Right atrium auricular region (tissue), 2 donors: ENCODE data around the gene TMTC4. TPM values are rescaled to one million over a fixed set of nuclear protein-coding genes. Genes with fewer than 3 reads are reported as not detected.

ENCODE experiments used
- DNase-seq: peaks from one replicate; pipeline ENCODE4 v3.0.0-alpha.2; 2019; ENCODE audit warnings: low spot score
- H3K27ac ChIP-seq, 2 donors: fragments of 200-600 bp; sonication (generic); 1 replicate in 1 of 2; 2 replicates in 1 of 2; pipeline ENCODE4 v1.5.1; 2016 to 2019
- H3K27me3 ChIP-seq, 2 donors: fragments of 200-600 bp; sonication (generic); one replicate each; pipeline versions ENCODE4 v1.5.1 to v1.6.0; 2017 to 2019
- H3K36me3 ChIP-seq: fragments of 200-600 bp; sonication (generic); one replicate; pipeline ENCODE4 v1.5.1; 2016
- H3K4me1 ChIP-seq, 2 donors: fragments of 200-600 bp; sonication (generic); one replicate each; pipeline versions ENCODE4 v1.5.1 to v1.6.0; 2017 to 2019
- H3K4me3 ChIP-seq, 2 donors: fragments of 200-600 bp; sonication (generic); 1 replicate in 1 of 2; 2 replicates in 1 of 2; pipeline ENCODE4 v1.5.1; 2017 to 2019; ENCODE audit warnings: mild to moderate bottlenecking in 1 of 2, moderate library complexity in 1 of 2
- H3K9me3 ChIP-seq, 2 donors: fragments of 200-600 bp; sonication (generic); one replicate each; pipeline ENCODE4 v1.5.1; 2019
- total RNA-seq, 2 donors: library from RNA; depleted of rRNA; stranded (reverse); fragments of >200 nt; gene quantifications; one replicate each; pipeline ENCODE4 v1.1.0, GENCODE V29; 2016
- TF ChIP-seq, protein P1 (sequence below), 2 donors: fragments of 200-600 bp; sonication (generic); IDR thresholded peaks; one replicate each; pipeline ENCODE4 v1.5.1; 2019; ENCODE audit warnings: antibody characterized with exemption in 2 of 2

The TMTC4 gene
- total RNA-seq, 2 donors from 2014 or later: 3.5 to 7.6 TPM

GRCh38 chr13:100675661-100676129, 1.1 kb upstream of the TMTC4 start:
- TF ChIP-seq, protein P1, sequence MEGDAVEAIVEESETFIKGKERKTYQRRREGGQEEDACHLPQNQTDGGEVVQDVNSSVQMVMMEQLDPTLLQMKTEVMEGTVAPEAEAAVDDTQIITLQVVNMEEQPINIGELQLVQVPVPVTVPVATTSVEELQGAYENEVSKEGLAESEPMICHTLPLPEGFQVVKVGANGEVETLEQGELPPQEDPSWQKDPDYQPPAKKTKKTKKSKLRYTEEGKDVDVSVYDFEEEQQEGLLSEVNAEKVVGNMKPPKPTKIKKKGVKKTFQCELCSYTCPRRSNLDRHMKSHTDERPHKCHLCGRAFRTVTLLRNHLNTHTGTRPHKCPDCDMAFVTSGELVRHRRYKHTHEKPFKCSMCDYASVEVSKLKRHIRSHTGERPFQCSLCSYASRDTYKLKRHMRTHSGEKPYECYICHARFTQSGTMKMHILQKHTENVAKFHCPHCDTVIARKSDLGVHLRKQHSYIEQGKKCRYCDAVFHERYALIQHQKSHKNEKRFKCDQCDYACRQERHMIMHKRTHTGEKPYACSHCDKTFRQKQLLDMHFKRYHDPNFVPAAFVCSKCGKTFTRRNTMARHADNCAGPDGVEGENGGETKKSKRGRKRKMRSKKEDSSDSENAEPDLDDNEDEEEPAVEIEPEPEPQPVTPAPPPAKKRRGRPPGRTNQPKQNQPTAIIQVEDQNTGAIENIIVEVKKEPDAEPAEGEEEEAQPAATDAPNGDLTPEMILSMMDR (IDR thresholded peaks at IDR 0.05): no peak
- Histone ChIP-seq H3K36me3 (no peaks in the 10 kb centered on the region), H3K4me3 (peak overlapping the region; percentile 67 to 84), H3K9me3 (no peaks in the 10 kb centered on the region), H3K27me3 (no peaks in the 10 kb centered on the region), H3K27ac (no peak overlapping the region), H3K4me1 (peaks cover 0 to 14% of the 10 kb centered on the region in 2 donors)
- DNase-seq: no peak

GRCh38 chr13:100674872-100675660, 471 bp upstream of the TMTC4 start:
- TF ChIP-seq, protein P1 (IDR thresholded peaks at IDR 0.05): peak in 1 of 2 donors; percentile 43
- Histone ChIP-seq H3K36me3 (no peaks in the 10 kb centered on the region), H3K27me3 (no peaks in the 10 kb centered on the region), H3K4me1 (peaks cover 0 to 14% of the 10 kb centered on the region in 2 donors), H3K27ac (peak overlapping the region; percentile 79 to 85), H3K4me3 (peak overlapping the region; percentile 67 to 84), H3K9me3 (no peaks in the 10 kb centered on the region)
- peak; percentile 99 for DNase-seq

DNA sequence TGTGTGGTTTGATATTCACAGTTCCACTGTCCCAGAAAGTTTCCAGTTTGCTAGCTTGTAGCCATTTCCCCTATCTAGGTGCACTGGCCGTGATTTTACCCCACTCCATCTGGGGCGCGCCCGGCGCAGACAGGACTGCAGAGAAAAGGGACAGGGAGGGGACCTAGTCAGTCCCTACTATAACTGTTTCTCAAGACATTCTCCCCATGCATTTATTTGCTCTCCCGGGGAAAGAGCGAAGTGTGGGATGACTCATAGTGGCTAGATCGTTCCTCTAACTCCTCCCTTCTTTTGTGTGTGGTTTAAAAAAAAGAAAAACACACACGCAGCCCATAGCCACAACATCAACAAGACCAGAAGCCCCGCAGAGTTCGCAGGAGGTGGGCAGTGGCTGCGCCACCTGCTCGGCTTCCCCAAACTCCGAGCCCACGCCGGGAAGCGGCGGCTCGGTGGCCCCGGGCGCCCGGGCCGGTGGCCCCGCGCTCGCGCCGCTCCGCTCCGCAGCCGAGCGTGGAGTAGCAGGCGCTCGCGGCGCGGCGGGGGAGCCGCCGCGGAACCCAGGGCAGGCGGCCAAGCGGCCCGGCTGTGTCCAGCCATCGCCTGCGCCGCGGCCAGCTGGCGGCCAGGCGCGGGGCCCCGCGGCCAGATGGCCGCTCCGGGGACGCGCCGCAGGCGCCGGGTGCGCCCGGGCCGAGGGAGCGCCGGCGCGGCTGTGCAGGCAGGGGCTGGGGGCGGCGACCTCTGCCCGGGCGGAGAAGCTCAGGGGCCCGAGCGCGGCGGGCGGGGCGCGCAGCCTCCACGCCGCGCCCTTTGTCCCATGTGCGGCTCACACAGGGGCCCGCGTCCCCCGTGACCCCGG, 653 bp downstream of the TMTC4 start:
- H3K9me3 ChIP-seq: no peaks in the 10 kb centered on the region
- TF ChIP-seq, protein P1 (IDR thresholded peaks at IDR 0.05): no peak
- peak overlapping the region; percentile 79 to 85 for H3K27ac ChIP-seq
- no peaks in the 10 kb centered on the region for H3K27me3 ChIP-seq
- peak; percentile 62 for DNase-seq
- H3K4me3 ChIP-seq: peak overlapping the region; percentile 67 to 84
- peaks cover 0 to 14% of the 10 kb centered on the region in 2 donors for H3K4me1 ChIP-seq
- no peaks in the 10 kb centered on the region for H3K36me3 ChIP-seq

DNA sequence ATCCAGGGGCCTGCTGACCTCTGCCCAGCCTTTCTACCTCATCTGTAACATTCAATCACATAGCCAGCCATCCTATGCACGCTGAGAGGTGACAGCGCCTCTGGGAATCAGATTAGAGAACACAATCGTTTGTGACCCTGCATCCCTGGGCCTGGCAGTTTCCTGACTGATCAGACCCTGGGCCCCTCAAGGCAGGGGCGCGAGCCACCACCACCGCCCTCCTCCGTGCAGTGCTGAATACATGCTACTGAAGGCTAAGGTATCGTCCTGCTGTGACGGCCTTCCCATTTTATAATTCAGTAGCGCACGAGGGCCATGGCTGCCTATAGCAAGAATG, 1.3 kb downstream of the TMTC4 start:
- Histone ChIP-seq H3K4me3 (peak overlapping the region; percentile 67 to 84), H3K4me1 (peaks cover 0 to 14% of the 10 kb centered on the region in 2 donors)

DNA sequence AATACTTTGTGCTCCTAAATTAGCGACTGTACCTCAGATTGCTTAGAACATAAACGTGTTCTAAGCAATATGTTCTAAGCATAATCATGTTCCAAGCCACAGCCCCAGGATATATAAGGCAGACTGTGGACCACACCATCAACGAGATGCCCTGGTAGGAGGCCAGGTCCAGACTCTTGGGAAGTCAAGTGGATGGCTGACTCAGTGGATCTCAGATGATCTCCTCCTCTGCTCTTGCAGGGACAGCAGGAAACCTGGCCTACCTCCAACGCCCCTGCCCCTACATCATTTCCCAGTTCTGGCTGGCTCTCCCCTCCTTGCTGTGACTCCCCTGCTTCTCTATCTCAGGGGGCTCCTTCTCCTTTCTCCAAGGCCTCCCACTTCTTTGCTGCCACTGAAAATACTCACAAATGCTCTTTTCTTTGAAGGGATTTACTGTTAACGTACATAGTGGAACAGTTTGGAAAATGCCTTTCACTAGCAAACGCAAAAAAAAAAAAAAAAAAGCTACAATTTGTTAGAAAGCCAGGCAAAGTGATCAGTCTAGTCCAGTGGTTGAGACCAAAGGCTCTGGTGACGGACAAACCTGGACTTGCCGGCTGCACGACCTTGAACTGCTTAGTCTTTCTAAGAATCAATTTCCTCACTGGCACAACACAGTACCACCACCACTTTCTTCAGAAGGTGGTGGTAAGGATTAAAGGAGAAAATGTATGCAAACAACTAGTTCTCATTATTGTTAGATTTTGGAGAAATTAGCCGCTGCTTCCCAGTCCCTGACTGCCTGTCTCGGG, 3.0 kb downstream of the TMTC4 start:
- no peak overlapping the region for H3K4me3 ChIP-seq
- no peak overlapping the region for H3K27ac ChIP-seq
- no peaks in the 10 kb centered on the region for H3K27me3 ChIP-seq
- H3K9me3 ChIP-seq: no peaks in the 10 kb centered on the region
- H3K4me1 ChIP-seq: peaks cover 0 to 14% of the 10 kb centered on the region in 2 donors
- TF ChIP-seq, protein P1 (IDR thresholded peaks at IDR 0.05): no peak
- H3K36me3 ChIP-seq: no peaks in the 10 kb centered on the region
- no peak for DNase-seq

More for the DNA sequence above, 1.3 kb downstream of the TMTC4 start:
- H3K9me3 ChIP-seq: no peaks in the 10 kb centered on the region
- no peaks in the 10 kb centered on the region for H3K36me3 ChIP-seq
- H3K27me3 ChIP-seq: no peaks in the 10 kb centered on the region
- DNase-seq: no peak
- H3K27ac ChIP-seq: peak overlapping the region; percentile 58 to 77
- TF ChIP-seq, protein P1 (IDR thresholded peaks at IDR 0.05): no peak
